Activated CD4-positive, alpha-beta T cell treated with anti-CD3 and anti-CD28 coated beads, Interleukin-2, amount 10 ng/mL, durations not matched to agents 7 days and 5 days (primary cell): ENCODE measurements around the gene ZNF783. TPM values are rescaled to one million over a fixed set of nuclear protein-coding genes. Genes with fewer than 3 reads are reported as not detected.
"Not testable (repeated sequence)": the region's sequence is repeated elsewhere in the genome, so short reads cannot be mapped to it uniquely, and the experiment has no call there.

Source experiments
- CTCF ChIA-PET: fragments of 350-600 bp; sonication (Branson Sonifier 250); formaldehyde crosslinking; loops from one replicate; lab custom pipeline; 2021; ENCODE audit warnings: antibody characterized with exemption; lab: Charles Lee
- POLR2A ChIA-PET: fragments of 350-600 bp; sonication (Branson Sonifier 250); formaldehyde crosslinking; loops from one replicate; lab custom pipeline; 2021; ENCODE audit warnings: antibody characterized with exemption; lab: Charles Lee
- DNase-seq: peaks from one replicate; pipeline ENCODE4 v3.0.0-alpha.2; 2020
- H3K27ac Mint-ChIP-seq: one replicate; pipeline ENCODE4 v1.8.0; 2021; ENCODE audit warnings: mild to moderate bottlenecking, moderate library complexity, mixed read lengths
- H3K27me3 Mint-ChIP-seq: one replicate; pipeline ENCODE4 v1.8.0; 2021; ENCODE audit warnings: mixed read lengths
- H3K36me3 Mint-ChIP-seq: one replicate; pipeline ENCODE4 v1.8.0; 2021; ENCODE audit warnings: low read depth, mixed read lengths
- H3K4me1 Mint-ChIP-seq: one replicate; pipeline ENCODE4 v1.8.0; 2021; ENCODE audit warnings: mixed read lengths
- H3K4me3 Mint-ChIP-seq: one replicate; pipeline ENCODE4 v1.8.0; 2021; ENCODE audit warnings: mild to moderate bottlenecking, moderate library complexity, mixed read lengths
- H3K9me3 Mint-ChIP-seq: one replicate; pipeline ENCODE4 v1.8.0; 2021; ENCODE audit warnings: mixed read lengths
- total RNA-seq, 2 experiments: library from RNA; stranded (reverse); gene quantifications; one replicate each; pipeline ENCODE4 v1.2.3, GENCODE V29; 2021

Gene ZNF783
- total RNA-seq, 2 experiments from 2014 or later = 19.0 to 21.7 TPM

DNA sequence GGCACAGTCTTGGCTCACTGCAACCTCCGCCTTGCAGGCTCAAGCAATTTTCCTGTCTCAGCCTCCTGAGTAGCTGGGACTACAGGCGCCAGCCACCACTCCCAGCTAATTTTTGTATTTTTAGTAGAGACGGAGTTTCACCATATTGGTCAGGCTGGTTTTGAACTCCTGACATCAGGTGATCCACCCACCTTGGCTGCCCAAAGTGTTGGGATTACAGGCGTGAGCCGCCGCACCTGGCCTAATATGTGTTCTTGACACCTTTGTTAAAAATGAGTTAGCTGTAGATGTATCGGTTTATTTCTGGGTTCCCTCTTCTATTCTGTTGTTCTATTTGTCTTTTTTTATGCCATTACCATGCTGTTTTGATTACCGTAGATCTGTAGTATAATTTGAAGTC lies 12.4 kb downstream of the ZNF783 start:
- H3K27me3 Mint-ChIP-seq, H3K4me3 Mint-ChIP-seq, H3K9me3 Mint-ChIP-seq, H3K4me1 Mint-ChIP-seq, POLR2A ChIA-PET, DNase-seq: not testable (repeated sequence)
- H3K27ac Mint-ChIP-seq = peak overlapping the region; percentile 22
- peaks cover 43% of the 10 kb centered on the region for H3K36me3 Mint-ChIP-seq
- CTCF ChIA-PET = interaction anchor here (0.6 to 2.2 kb wide), 4 partner anchors 9 to 361 kb away, joined by 3 to 6 read pairs (median 5); no protein-coding TSS in a partner anchor

DNA sequence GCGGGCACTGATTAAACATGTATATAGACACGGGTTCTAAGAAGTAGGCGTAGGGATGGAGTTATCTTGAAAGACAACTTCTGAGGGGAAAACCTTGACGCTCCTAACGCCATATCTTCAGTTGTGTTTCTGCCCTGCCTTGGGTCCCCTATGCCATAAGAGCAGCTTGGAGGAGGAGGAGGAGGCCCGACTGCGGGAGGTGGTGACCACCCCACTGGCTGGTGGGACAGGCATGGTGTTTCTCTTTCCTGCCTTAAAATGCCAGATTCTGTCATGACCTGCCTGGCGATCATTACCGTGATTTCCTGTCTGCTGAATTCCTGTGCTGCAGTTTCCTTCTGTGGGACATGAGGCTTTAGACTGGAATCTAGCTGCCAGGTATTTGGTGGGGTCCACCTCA lies 15.9 kb downstream of the ZNF783 start:
- H3K9me3 Mint-ChIP-seq = no peaks in the 10 kb centered on the region
- H3K27ac Mint-ChIP-seq = no peak overlapping the region
- H3K27me3 Mint-ChIP-seq = no peaks in the 10 kb centered on the region
- no peak for DNase-seq
- CTCF ChIA-PET = no interaction called here
- H3K4me1 Mint-ChIP-seq = peaks cover 5% of the 10 kb centered on the region
- POLR2A ChIA-PET = no interaction called here
- H3K4me3 Mint-ChIP-seq = no peak overlapping the region
- peaks cover 43% of the 10 kb centered on the region for H3K36me3 Mint-ChIP-seq

DNA sequence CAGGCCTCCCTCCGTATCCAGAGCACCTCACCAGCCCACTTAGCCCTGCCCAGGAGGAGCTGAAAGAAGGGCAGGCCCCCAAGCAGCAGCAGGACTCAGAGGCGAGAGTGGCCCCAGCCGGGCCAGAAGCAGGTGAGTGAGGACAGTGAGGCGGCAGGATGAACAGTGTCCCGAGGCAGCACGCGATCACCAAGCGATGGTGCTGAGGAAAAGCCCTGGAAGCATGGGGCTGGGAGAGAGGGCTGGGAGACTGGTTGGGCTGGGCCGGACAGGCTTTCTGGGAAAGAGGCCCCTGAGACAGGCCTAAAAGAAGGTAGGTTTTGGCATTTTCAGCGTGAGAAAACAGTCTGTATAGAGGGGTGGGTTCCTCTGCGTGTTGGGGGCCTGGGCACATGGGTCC lies 16.4 kb downstream of the ZNF783 start:
- POLR2A ChIA-PET = no interaction called here
- Mint-ChIP-seq H3K4me3 (no peak overlapping the region), H3K27me3 (no peaks in the 10 kb centered on the region), H3K9me3 (no peaks in the 10 kb centered on the region), H3K27ac (peak overlapping the region; percentile 62), H3K4me1 (peaks cover 7% of the 10 kb centered on the region), H3K36me3 (peaks cover 37% of the 10 kb centered on the region)
- DNase-seq = no peak
- CTCF ChIA-PET = no interaction called here

DNA sequence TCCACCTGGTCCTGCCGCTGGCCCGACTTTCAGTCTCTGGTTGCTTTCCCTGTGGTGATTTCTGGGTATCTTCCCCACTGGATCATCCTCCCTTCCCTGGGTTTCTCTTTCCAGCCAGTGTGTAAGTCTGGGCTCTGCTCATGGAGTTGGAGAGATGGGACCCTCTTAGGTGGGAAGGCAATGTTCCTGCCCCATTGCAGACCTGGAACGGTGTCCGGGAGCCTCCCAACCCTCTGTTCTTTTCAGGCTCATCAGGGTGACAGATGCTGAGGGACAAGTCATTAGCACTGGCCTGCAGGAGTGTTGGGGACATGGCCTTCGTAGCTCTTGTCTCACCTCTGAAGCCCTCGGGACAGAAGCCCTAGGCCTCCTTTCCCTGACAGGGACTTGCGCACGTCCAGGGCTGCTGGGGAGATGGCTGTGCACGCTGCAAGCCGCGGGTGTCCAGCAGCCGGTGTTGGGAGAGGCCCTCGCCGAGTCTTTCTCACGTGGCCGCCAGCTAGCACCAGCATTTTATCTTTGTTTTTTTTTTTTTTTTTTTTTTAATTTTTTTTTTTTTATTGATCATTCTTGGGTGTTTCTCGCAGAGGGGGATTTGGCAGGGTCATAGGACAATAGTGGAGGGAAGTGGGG lies 17.2 kb downstream of the ZNF783 start:
- Mint-ChIP-seq H3K4me3 (no peak overlapping the region), H3K27me3 (no peaks in the 10 kb centered on the region), H3K36me3 (peaks cover 34% of the 10 kb centered on the region), H3K4me1 (peaks cover 15% of the 10 kb centered on the region), H3K9me3 (no peaks in the 10 kb centered on the region), H3K27ac (peak overlapping the region; percentile 4)
- no peak for DNase-seq
- ChIA-PET CTCF (interaction anchor here (0.6 to 1.1 kb wide), 2 partner anchors 9 to 38 kb away, joined by 3 read pairs; no protein-coding TSS in a partner anchor), POLR2A (no interaction called here)

GRCh38 chr7:149280151-149280550 lies 18.2 kb downstream of the ZNF783 start:
- Mint-ChIP-seq H3K4me1 (peaks cover 25% of the 10 kb centered on the region), H3K4me3 (no peak overlapping the region), H3K27ac (no peak overlapping the region), H3K36me3 (peaks cover 31% of the 10 kb centered on the region), H3K9me3 (no peaks in the 10 kb centered on the region), H3K27me3 (no peaks in the 10 kb centered on the region)
- no peak for DNase-seq
- CTCF ChIA-PET = interaction anchor here (0.6 to 1.5 kb wide), 3 partner anchors 10 to 37 kb away, joined by 3 read pairs; partner anchors contain the start of gene ZNF783
- POLR2A ChIA-PET = no interaction called here

DNA sequence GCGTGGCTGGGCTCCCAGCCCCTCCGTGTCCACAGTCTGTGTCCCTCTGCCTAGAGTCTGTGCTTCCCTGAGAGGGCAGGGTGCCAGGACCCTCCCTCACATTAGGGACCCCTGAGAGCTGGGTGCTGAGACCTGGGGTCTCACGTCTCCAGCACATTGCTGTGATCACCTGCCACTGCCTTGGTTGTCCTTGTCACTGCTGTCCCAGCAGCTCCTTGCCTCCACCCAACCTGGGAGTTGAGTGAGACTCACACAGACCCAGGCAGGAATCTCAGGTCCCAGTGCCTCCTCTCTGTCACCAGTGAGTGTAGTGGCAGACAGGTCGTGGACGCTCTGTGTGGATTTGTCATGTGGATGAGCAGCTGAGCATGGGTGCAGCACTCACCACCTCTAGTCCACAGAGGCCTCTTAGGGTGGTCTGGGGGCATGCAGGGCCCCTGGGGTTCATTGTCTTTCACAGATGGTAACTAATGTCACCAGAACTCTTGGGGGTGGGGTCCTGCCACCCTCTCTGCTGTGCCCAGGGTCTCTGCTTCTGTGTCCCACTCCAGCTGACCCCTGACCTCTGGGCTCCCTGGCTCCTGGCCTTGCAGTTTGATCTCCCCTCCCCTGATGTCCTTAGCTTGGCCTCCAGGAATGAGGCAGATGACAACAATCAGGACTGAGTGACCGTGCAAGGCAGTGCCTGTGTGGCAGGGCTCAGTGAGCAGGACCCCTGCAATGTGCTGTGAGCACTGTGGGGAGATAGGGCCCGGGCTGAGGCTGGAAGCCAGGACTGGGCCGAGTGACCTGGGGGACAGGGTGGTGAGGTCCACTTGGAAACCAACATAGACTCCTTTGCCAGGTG lies 18.9 kb downstream of the ZNF783 start:
- Mint-ChIP-seq H3K4me3 (no peak overlapping the region), H3K4me1 (peaks cover 29% of the 10 kb centered on the region), H3K36me3 (peaks cover 31% of the 10 kb centered on the region), H3K27ac (peak overlapping the region; percentile 36), H3K27me3 (no peaks in the 10 kb centered on the region), H3K9me3 (no peaks in the 10 kb centered on the region)
- CTCF ChIA-PET = interaction anchor here (1.5 kb wide), 1 partner anchor 19 kb away, joined by 3 read pairs; the partner anchor contains the start of gene ZNF783
- DNase-seq = no peak
- POLR2A ChIA-PET = no interaction called here

- Mint-ChIP-seq H3K9me3 (no peaks in the 10 kb centered on the region), H3K27ac (no peak overlapping the region), H3K27me3 (no peaks in the 10 kb centered on the region), H3K4me1 (peaks cover 38% of the 10 kb centered on the region), H3K36me3 (peaks cover 26% of the 10 kb centered on the region), H3K4me3 (no peak overlapping the region)
- POLR2A ChIA-PET = no interaction called here
- no peak for DNase-seq
- CTCF ChIA-PET = interaction anchor here (1.0 to 1.5 kb wide), 2 partner anchors 20 to 22 kb away, joined by 3 read pairs; partner anchors contain the start of gene ZNF783
These were observed 19.7 kb downstream of the ZNF783 start for GRCh38 chr7:149281508-149282330.

- DNase-seq = no peak
- H3K36me3 Mint-ChIP-seq = peaks cover 23% of the 10 kb centered on the region
- ChIA-PET POLR2A (no interaction called here), CTCF (interaction anchor here (0.6 to 1.0 kb wide), 2 partner anchors 23 to 87 kb away, joined by 3 read pairs; no protein-coding TSS in a partner anchor)
- H3K9me3 Mint-ChIP-seq = no peaks in the 10 kb centered on the region
- no peaks in the 10 kb centered on the region for H3K27me3 Mint-ChIP-seq
- peak overlapping the region; percentile 2 for H3K27ac Mint-ChIP-seq
- H3K4me1 Mint-ChIP-seq = peaks cover 43% of the 10 kb centered on the region
- no peak overlapping the region for H3K4me3 Mint-ChIP-seq
These were observed 20.3 kb downstream of the ZNF783 start for GRCh38 chr7:149282331-149282655.

DNA sequence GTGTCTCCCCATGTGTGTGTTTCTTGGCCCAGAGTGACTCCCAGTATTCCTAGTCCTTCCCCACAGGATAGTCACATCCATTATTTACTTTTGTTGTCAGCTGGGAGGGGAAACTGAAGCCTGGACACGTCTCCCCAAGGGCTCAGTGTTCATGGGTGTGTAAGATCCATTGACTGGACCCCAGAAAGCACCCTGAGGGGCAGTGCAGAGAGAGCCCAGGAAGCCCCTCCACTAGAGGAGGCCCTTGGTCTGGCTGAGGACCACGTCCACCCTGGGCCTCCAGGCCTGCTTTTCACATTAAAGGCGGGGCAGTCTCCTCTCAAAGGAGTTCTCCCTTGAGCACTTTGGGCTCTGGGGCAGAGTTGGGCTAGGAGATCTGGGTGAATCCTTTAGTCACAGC lies 21.3 kb downstream of the ZNF783 start:
- ChIA-PET CTCF (interaction anchor here (1.0 to 1.4 kb wide), 2 partner anchors 9 to 22 kb away, joined by 3 to 4 read pairs; partner anchors contain the start of gene ZNF783), POLR2A (no interaction called here)
- Mint-ChIP-seq H3K27me3 (no peaks in the 10 kb centered on the region), H3K9me3 (no peaks in the 10 kb centered on the region), H3K4me1 (peaks cover 54% of the 10 kb centered on the region), H3K4me3 (no peak overlapping the region), H3K27ac (peak overlapping the region; percentile 31), H3K36me3 (peaks cover 22% of the 10 kb centered on the region)
- no peak for DNase-seq

DNA sequence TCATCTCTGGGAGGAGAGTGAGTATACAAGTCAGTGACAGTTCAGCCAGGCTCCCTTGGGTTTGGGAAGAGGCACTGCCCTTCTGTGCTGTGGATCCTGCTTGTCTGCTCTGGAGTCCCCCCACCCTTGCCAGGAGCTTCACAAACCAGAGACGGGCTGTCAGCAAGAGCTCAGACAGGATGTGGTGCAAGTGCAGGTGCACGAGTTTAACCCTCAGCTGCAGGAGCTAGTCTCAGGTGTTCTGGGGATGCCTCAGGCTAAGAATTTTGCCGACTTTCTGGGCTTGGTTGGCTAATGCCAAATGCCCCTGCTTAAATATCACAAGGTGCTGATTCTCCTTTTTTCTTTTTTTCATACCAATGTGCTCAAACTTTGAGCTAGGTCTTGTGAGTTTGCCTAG lies 22.3 kb downstream of the ZNF783 start:
- H3K27ac Mint-ChIP-seq = peak overlapping the region; percentile 90
- peaks cover 19% of the 10 kb centered on the region for H3K36me3 Mint-ChIP-seq
- peak overlapping the region; percentile 83 for H3K4me3 Mint-ChIP-seq
- ChIA-PET CTCF (interaction anchor here (0.7 to 2.4 kb wide), 8 partner anchors 10 to 340 kb away, joined by 3 to 15 read pairs (median 4); partner anchors contain the start of gene ZNF783), POLR2A (interaction anchor here (0.6 to 1.6 kb wide), 2 partner anchors 176 to 317 kb away, joined by 4 to 5 read pairs; partner anchors contain the start of gene ZNF777)
- H3K27me3 Mint-ChIP-seq = no peaks in the 10 kb centered on the region
- H3K9me3 Mint-ChIP-seq = no peaks in the 10 kb centered on the region
- peaks cover 55% of the 10 kb centered on the region for H3K4me1 Mint-ChIP-seq
- DNase-seq = peak; percentile 78

DNA sequence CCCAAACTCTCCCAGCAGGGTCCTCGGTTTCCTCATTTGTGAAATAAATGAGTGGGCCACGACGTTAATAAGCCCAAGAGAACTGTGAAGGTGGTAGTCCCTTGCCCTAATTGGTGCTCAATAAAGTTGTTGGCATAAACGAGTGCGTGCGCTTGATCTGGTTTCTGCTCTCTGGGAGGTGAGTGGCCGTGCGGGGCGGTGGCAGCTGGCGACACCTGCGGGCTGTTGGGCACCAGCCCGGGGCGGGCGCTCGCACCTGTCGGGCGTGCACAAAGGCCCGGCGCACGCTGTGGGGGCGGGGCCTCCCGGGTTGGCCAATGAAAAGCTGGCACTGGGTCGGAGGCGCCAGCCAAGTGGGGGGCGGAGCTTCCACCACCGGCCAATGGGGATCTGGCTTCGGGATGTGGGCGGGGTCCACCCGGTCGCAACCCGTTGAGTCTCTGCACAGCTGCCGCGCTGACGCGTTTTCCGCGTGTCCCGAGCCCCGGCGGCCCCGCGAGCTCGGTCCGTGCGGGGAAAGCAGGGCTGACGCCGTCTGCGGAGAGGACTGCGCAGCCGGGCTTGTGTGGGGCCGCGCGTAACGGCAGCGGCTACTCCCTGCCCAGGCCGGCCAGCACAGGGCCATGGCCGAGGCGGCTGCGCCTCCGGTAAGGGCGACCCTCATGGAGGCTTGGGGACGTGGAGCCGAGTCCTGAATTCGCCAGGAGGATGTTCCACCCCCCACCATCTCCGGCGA lies 23.0 kb downstream of the ZNF783 start:
- Mint-ChIP-seq H3K4me1 (peaks cover 55% of the 10 kb centered on the region), H3K4me3 (peak overlapping the region; percentile 83), H3K9me3 (no peaks in the 10 kb centered on the region), H3K36me3 (peaks cover 17% of the 10 kb centered on the region), H3K27ac (peak overlapping the region; percentile 90), H3K27me3 (no peaks in the 10 kb centered on the region)
- ChIA-PET CTCF (interaction anchor here (0.7 to 2.4 kb wide), 10 partner anchors 11 to 339 kb away, joined by 3 to 15 read pairs (median 4); partner anchors contain the start of gene ZNF783), POLR2A (interaction anchor here (0.6 to 1.6 kb wide), 2 partner anchors 23 to 176 kb away, joined by 4 read pairs; partner anchors contain the start of genes ZNF777 and ZNF783)
- peak; percentile 98 for DNase-seq
